DMS 273 (cell line): Measurements from ENCODE around the gene PDPR.
"Not testable (repeated sequence)": the region's sequence is repeated elsewhere in the genome, so short reads cannot be mapped to it uniquely, and the experiment has no call there.

Experiments
- DNase-seq: peaks from one replicate; lab custom pipeline; 2025; ENCODE audit not compliant: unreplicated experiment; lab: John Stamatoyannopoulos, UW

Gene PDPR

GRCh38 chr16:70127706-70128105 is 13.6 kb downstream of the PDPR start:
- DNase-seq = not testable (repeated sequence)

- DNase-seq = not testable (repeated sequence)
Measured at GRCh38 chr16:70128844-70129243, 14.7 kb downstream of the PDPR start.

GRCh38 chr16:70135796-70136195 is 21.7 kb downstream of the PDPR start:
- not testable (repeated sequence) for DNase-seq

GRCh38 chr16:70136595-70136994 is 22.5 kb downstream of the PDPR start:
- DNase-seq = not testable (repeated sequence)

GRCh38 chr16:70142739-70143138 is 28.6 kb downstream of the PDPR start:
- DNase-seq = not testable (repeated sequence)

GRCh38 chr16:70143231-70143895 is 29.2 kb downstream of the PDPR start:
- DNase-seq = not testable (repeated sequence)

- DNase-seq = not testable (repeated sequence)
Measured at GRCh38 chr16:70147853-70148252, 33.7 kb downstream of the PDPR start.

GRCh38 chr16:70148453-70148852 is 34.3 kb downstream of the PDPR start:
- DNase-seq = not testable (repeated sequence)

- DNase-seq = not testable (repeated sequence)
Measured at GRCh38 chr16:70149296-70149695, 35.2 kb downstream of the PDPR start.

- no peak for DNase-seq
Measured at GRCh38 chr16:70151391-70151790, 37.3 kb downstream of the PDPR start.

GRCh38 chr16:70151941-70152509 is 37.9 kb downstream of the PDPR start:
- DNase-seq = no peak

GRCh38 chr16:70152578-70153302 is 38.6 kb downstream of the PDPR start:
- DNase-seq = no peak

GRCh38 chr16:70154736-70155135 is 40.6 kb downstream of the PDPR start:
- not testable (repeated sequence) for DNase-seq

- DNase-seq = no peak
Measured at GRCh38 chr16:70156207-70156978, 42.3 kb downstream of the PDPR start.

- DNase-seq = no peak
Measured at GRCh38 chr16:70157105-70157476, 43.0 kb downstream of the PDPR start.

- no peak for DNase-seq
Measured at GRCh38 chr16:70157477-70158260, 43.5 kb downstream of the PDPR start.

- peak; percentile 39 for DNase-seq
Measured at GRCh38 chr16:70158261-70158939, 44.3 kb downstream of the PDPR start.

GRCh38 chr16:70159355-70160348 is 45.5 kb downstream of the PDPR start:
- no peak for DNase-seq

GRCh38 chr16:70160388-70160787 is 46.3 kb downstream of the PDPR start:
- no peak for DNase-seq
